Measurements from ENCODE around the gene FLT3LG. TPM values are rescaled to one million over a fixed set of nuclear protein-coding genes. Genes with fewer than 3 reads are reported as not detected.
A peak's percentile ranks its signal among the peaks of the same experiment; 100 is the strongest.

The FLT3LG gene
- total RNA-seq, 1 experiment from 2014 or later, result 1.5 TPM

DNA sequence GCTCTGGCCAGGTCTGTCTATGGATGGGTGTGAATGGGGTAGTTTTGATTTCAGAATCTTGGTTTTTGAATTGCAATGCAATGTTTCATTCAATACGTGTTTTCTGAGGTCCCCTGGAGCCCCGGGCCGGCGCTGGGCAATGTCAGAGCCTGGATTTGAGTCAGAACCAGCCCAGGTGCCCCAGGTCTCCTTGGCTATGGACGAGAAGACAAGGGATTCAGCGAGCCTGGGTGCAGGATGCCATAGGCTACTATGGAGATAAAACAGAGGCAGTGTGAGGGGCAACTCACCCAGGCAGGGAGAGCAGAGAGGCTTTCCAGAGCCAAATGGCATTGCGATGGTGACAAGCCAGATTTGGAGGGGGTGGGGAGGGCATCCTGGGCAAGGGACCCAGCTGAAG lies 12.2 kb downstream of the FLT3LG start:
- no peak for DNase-seq (ENCODE audit: low read depth, low spot score)
- peaks cover 30% of the 10 kb centered on the region for H3K36me3 ChIP-seq (ENCODE audit: control insufficient read depth, insufficient read depth, low read length)
- TF ChIP-seq SIN3A (IDR thresholded peaks at IDR 0.05; ENCODE audit: borderline replicate concordance, insufficient read depth, low read depth, low read length) (no peak), TCF7L2 (IDR thresholded peaks at IDR 0.05; ENCODE audit: low read depth, low read length) (no peak), POLR2AphosphoS5 (IDR thresholded peaks at IDR 0.05; ENCODE audit: low read depth, low read length) (no peak)
- TF ChIP-seq, protein P1, sequence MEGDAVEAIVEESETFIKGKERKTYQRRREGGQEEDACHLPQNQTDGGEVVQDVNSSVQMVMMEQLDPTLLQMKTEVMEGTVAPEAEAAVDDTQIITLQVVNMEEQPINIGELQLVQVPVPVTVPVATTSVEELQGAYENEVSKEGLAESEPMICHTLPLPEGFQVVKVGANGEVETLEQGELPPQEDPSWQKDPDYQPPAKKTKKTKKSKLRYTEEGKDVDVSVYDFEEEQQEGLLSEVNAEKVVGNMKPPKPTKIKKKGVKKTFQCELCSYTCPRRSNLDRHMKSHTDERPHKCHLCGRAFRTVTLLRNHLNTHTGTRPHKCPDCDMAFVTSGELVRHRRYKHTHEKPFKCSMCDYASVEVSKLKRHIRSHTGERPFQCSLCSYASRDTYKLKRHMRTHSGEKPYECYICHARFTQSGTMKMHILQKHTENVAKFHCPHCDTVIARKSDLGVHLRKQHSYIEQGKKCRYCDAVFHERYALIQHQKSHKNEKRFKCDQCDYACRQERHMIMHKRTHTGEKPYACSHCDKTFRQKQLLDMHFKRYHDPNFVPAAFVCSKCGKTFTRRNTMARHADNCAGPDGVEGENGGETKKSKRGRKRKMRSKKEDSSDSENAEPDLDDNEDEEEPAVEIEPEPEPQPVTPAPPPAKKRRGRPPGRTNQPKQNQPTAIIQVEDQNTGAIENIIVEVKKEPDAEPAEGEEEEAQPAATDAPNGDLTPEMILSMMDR (IDR thresholded peaks at IDR 0.05), result no peak
- TF ChIP-seq, protein P2, sequence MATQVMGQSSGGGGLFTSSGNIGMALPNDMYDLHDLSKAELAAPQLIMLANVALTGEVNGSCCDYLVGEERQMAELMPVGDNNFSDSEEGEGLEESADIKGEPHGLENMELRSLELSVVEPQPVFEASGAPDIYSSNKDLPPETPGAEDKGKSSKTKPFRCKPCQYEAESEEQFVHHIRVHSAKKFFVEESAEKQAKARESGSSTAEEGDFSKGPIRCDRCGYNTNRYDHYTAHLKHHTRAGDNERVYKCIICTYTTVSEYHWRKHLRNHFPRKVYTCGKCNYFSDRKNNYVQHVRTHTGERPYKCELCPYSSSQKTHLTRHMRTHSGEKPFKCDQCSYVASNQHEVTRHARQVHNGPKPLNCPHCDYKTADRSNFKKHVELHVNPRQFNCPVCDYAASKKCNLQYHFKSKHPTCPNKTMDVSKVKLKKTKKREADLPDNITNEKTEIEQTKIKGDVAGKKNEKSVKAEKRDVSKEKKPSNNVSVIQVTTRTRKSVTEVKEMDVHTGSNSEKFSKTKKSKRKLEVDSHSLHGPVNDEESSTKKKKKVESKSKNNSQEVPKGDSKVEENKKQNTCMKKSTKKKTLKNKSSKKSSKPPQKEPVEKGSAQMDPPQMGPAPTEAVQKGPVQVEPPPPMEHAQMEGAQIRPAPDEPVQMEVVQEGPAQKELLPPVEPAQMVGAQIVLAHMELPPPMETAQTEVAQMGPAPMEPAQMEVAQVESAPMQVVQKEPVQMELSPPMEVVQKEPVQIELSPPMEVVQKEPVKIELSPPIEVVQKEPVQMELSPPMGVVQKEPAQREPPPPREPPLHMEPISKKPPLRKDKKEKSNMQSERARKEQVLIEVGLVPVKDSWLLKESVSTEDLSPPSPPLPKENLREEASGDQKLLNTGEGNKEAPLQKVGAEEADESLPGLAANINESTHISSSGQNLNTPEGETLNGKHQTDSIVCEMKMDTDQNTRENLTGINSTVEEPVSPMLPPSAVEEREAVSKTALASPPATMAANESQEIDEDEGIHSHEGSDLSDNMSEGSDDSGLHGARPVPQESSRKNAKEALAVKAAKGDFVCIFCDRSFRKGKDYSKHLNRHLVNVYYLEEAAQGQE (IDR thresholded peaks at IDR 0.05; ENCODE audit: insufficient read depth in 1 of 2, low read depth in 2 of 2, low read length in 1 of 2), result no peak
- ChIA-PET CTCF (no interaction called here), POLR2A (no interaction called here)
- BruUV-seq (replicated peaks), result no TSS peak
- ATAC-seq, result no peak
- peak overlapping the region; percentile 85 for H3K27ac ChIP-seq (ENCODE audit: low read length)
- no peaks in the 10 kb centered on the region for H3K9me3 ChIP-seq (ENCODE audit: control insufficient read depth, insufficient read depth, low read depth, low read length)
- H3K4me3 ChIP-seq (ENCODE audit: low read depth in 2 of 2, low read length in 2 of 2), result no peak overlapping the region
- in situ Hi-C loops (cut with HindIII; ENCODE audit: low pct_unique_long_range_greater_than_20kb, low sequenced_read_pairs) (no loop called here), intact Hi-C loops (cut with micrococcal nuclease; ENCODE audit: unreplicated experiment) (no loop called here)
- no peaks in the 10 kb centered on the region for H3K27me3 ChIP-seq (ENCODE audit: control insufficient read depth, insufficient read depth, low read length)
- H3K4me1 ChIP-seq (ENCODE audit: control insufficient read depth, insufficient read depth, low read length), result peaks cover 13% of the 10 kb centered on the region

DNA sequence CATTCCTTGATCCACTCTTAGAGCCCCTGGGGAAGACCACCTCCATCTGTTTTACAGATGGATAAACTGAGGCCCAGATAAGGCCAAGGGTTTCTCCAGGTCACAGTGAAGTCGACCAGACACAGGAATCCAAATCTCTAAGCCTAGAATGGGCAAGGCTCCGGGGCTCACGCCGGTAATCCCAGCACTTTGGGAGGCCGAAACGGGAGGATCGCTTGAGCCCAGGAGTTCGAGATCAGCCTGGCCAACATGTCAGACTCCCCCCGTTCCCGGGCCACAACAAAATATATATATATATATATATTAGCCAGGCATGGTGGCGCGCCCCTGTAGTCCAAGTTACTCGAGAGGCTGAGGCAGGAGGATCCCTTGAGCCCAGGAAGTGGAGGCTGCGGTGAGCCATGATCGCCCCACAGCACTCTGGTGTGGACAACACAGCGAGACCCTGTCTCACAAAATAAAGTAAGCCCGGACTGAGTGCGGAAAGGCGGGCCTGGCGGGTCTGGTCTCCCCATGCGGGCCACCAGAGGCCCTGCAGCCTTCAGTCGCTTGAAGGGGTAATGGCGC lies 12.8 kb downstream of the FLT3LG start:
- Histone ChIP-seq H3K36me3 (ENCODE audit: control insufficient read depth, insufficient read depth, low read length) (peaks cover 30% of the 10 kb centered on the region), H3K4me3 (ENCODE audit: low read depth in 2 of 2, low read length in 2 of 2) (peak overlapping the region in 1 of 2 experiments; percentile 18; a peak in 1 of 4 replicates), H3K4me1 (ENCODE audit: control insufficient read depth, insufficient read depth, low read length) (peaks cover 13% of the 10 kb centered on the region), H3K27ac (ENCODE audit: low read length) (peak overlapping the region; percentile 85), H3K9me3 (ENCODE audit: control insufficient read depth, insufficient read depth, low read depth, low read length) (no peaks in the 10 kb centered on the region), H3K27me3 (ENCODE audit: control insufficient read depth, insufficient read depth, low read length) (no peaks in the 10 kb centered on the region)
- BruUV-seq (replicated peaks), result no TSS peak
- in situ Hi-C loops (cut with HindIII; ENCODE audit: low pct_unique_long_range_greater_than_20kb, low sequenced_read_pairs), result no loop called here
- DNase-seq (ENCODE audit: low read depth, low spot score) (no peak), ATAC-seq (no peak)
- intact Hi-C loops (cut with micrococcal nuclease; ENCODE audit: unreplicated experiment), result no loop called here
- TF ChIP-seq POLR2AphosphoS5 (IDR thresholded peaks at IDR 0.05; ENCODE audit: low read depth, low read length), result no peak
- TF ChIP-seq, protein P1 (IDR thresholded peaks at IDR 0.05), result no peak
- TF ChIP-seq SIN3A (IDR thresholded peaks at IDR 0.05; ENCODE audit: borderline replicate concordance, insufficient read depth, low read depth, low read length), result no peak
- TF ChIP-seq TCF7L2 (IDR thresholded peaks at IDR 0.05; ENCODE audit: low read depth, low read length), result no peak
- TF ChIP-seq, protein P2 (IDR thresholded peaks at IDR 0.05; ENCODE audit: insufficient read depth in 1 of 2, low read depth in 2 of 2, low read length in 1 of 2), result no peak
- CTCF ChIA-PET, result no interaction called here
- POLR2A ChIA-PET, result no interaction called here
